Osteocyte (in vitro differentiated cells): ENCODE measurements around the gene PARD3B. TPM values are rescaled to one million over a fixed set of nuclear protein-coding genes. Genes with fewer than 3 reads are reported as not detected.

Experiments
- DNase-seq: peaks from one replicate; pipeline ENCODE4 v3.0.0; 2021; ENCODE audit warnings: mixed read lengths; ENCODE audit not compliant: unreplicated experiment; ENCODE audit errors: extremely low spot score
- H3K27ac Mint-ChIP-seq: one replicate; pipeline ENCODE4 v1.8.0; 2021; ENCODE audit warnings: mild to moderate bottlenecking, mixed read lengths; ENCODE audit not compliant: unreplicated experiment
- H3K27me3 Mint-ChIP-seq: one replicate; pipeline ENCODE4 v1.8.0; 2021; ENCODE audit warnings: mixed read lengths; ENCODE audit not compliant: unreplicated experiment
- H3K36me3 Mint-ChIP-seq: one replicate; pipeline ENCODE4 v1.8.0; 2021; ENCODE audit warnings: mixed read lengths; ENCODE audit not compliant: unreplicated experiment
- H3K4me1 Mint-ChIP-seq: one replicate; pipeline ENCODE4 v1.8.0; 2021; ENCODE audit warnings: mixed read lengths; ENCODE audit not compliant: unreplicated experiment
- H3K4me3 Mint-ChIP-seq: one replicate; pipeline ENCODE4 v1.8.0; 2021; ENCODE audit warnings: mild to moderate bottlenecking, moderate library complexity, mixed read lengths; ENCODE audit not compliant: unreplicated experiment
- H3K9me3 Mint-ChIP-seq: one replicate; pipeline ENCODE4 v1.8.0; 2021; ENCODE audit warnings: mixed read lengths; ENCODE audit not compliant: unreplicated experiment
- total RNA-seq: library from RNA; stranded (reverse); gene quantifications from 2 replicates; pipeline ENCODE4 v1.2.1, GENCODE V29; 2021
- TF ChIP-seq, protein P1 (sequence below): fragments of 200-600 bp; sonication (generic); IDR thresholded peaks from 2 replicates; pipeline ENCODE4 v1.5.0; 2021; ENCODE audit warnings: antibody characterized with exemption, mild to moderate bottlenecking, moderate library complexity

PARD3B gene
- total RNA-seq, 1 donor from 2014 or later = 26.7 TPM

DNA sequence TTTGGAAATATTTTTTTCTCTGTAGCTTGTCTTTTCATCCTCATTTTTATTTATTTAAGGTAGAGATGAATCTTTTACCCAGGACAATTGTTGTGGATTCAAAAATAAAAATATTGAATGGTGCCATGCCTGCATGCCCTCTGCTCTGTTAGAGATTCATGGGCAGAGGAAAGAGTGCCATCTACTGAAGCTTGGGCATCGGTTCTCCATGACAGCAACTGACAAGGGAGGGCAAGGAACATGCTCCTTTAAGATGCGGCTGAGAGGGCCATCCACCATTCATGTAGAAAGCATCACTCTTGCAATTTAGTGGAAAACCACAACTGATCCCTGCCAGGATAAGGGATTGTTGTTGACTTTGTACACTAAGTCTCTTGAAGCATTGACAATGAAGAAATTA, 79.9 kb downstream of the PARD3B start:
- no peak for DNase-seq
- Mint-ChIP-seq H3K27ac (no peak overlapping the region), H3K27me3 (no peaks in the 10 kb centered on the region), H3K9me3 (no peaks in the 10 kb centered on the region), H3K4me3 (no peak overlapping the region), H3K4me1 (peaks cover 12% of the 10 kb centered on the region), H3K36me3 (peaks cover 2% of the 10 kb centered on the region)
- TF ChIP-seq, protein P1, sequence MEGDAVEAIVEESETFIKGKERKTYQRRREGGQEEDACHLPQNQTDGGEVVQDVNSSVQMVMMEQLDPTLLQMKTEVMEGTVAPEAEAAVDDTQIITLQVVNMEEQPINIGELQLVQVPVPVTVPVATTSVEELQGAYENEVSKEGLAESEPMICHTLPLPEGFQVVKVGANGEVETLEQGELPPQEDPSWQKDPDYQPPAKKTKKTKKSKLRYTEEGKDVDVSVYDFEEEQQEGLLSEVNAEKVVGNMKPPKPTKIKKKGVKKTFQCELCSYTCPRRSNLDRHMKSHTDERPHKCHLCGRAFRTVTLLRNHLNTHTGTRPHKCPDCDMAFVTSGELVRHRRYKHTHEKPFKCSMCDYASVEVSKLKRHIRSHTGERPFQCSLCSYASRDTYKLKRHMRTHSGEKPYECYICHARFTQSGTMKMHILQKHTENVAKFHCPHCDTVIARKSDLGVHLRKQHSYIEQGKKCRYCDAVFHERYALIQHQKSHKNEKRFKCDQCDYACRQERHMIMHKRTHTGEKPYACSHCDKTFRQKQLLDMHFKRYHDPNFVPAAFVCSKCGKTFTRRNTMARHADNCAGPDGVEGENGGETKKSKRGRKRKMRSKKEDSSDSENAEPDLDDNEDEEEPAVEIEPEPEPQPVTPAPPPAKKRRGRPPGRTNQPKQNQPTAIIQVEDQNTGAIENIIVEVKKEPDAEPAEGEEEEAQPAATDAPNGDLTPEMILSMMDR = peak; percentile 52

DNA sequence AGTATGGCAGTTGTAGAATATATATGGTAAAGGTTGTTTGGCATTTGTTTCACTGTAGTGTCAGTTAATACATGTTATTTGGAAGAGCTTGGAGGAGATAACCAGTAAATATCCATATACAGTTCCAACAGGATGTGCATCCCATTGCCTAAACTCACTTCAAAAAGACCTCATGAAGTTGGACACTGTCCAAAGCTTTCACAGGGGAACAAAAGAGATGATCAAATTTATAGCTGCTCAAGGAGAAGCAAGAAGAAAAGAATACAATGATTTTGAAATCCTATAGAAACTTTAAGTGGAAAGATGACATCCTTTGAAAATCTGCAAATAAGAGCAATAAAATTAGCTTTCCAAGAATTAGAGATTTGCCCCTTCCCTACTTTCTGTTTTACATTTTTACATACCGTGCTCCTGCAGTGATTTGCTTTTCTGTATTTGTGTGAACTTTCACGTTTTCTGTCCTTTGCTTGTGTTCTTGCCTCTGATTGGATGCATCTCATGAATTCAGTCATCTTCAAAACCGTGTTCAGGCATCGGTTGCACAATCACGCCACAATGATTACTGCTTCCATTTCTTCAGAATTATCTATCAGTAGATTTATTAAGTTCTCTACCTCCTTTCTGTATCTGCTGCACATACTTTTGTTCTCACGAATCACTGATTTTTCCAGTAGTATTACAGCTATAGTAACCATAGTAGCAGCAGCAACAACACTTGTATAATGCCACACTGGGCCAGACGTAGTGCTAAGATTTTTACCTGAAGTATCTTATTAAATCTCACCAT, 83.8 kb downstream of the PARD3B start:
- TF ChIP-seq, protein P1 = no peak

DNA sequence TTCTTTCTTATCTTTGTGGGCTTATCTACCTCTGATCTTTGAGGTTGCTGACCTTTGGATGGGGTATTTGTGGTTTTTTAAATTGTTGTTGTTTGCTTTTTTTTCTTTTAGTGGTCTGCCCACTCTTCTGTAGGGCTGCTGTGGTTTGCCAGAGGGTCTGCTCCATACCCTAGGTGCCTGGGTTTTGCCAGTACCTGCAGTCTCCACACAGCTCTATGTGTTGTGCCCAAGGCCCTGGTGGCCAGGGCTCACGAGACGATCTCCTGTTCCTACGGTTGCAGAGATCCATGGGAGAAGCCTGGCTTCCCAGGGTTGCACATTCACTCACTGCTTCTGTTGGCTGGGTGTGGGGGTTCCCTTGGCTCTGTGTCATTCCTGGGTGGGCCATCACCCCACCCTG, 87.1 kb downstream of the PARD3B start:
- TF ChIP-seq, protein P1 = no peak
- no peak overlapping the region for H3K27ac Mint-ChIP-seq
- H3K27me3 Mint-ChIP-seq = no peaks in the 10 kb centered on the region
- peaks cover 10% of the 10 kb centered on the region for H3K4me1 Mint-ChIP-seq
- peaks cover 6% of the 10 kb centered on the region for H3K36me3 Mint-ChIP-seq
- H3K9me3 Mint-ChIP-seq = peaks cover 7% of the 10 kb centered on the region
- DNase-seq = no peak
- no peak overlapping the region for H3K4me3 Mint-ChIP-seq

More for the DNA sequence above, 83.8 kb downstream of the PARD3B start:
- no peaks in the 10 kb centered on the region for H3K27me3 Mint-ChIP-seq
- peaks cover 12% of the 10 kb centered on the region for H3K4me1 Mint-ChIP-seq
- no peak overlapping the region for H3K4me3 Mint-ChIP-seq
- H3K27ac Mint-ChIP-seq = no peak overlapping the region
- H3K36me3 Mint-ChIP-seq = peaks cover 6% of the 10 kb centered on the region
- no peak for DNase-seq
- H3K9me3 Mint-ChIP-seq = peaks cover 7% of the 10 kb centered on the region

DNA sequence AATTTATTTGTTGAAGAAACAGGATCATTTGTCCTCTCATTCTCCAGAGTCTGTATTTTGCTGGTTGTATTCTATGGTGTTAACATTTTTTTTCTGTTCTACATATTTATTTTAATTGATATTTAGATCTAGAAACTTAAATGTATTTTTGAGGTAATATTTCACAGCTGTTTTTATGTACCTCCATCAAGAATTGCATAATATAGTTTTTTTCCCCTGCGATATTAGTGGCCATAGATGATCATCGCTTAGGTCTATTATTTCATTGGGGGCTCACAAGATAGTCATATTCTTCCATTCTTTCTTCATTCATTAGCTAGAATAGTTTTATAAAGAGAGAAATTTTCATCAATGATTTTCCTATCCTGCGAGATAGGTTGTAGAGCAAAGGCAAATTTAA, 89.3 kb downstream of the PARD3B start:
- Mint-ChIP-seq H3K9me3 (peaks cover 7% of the 10 kb centered on the region), H3K4me1 (no peaks in the 10 kb centered on the region), H3K27me3 (no peaks in the 10 kb centered on the region), H3K4me3 (no peak overlapping the region), H3K27ac (no peak overlapping the region), H3K36me3 (peaks cover 6% of the 10 kb centered on the region)
- no peak for DNase-seq
- TF ChIP-seq, protein P1 = no peak

DNA sequence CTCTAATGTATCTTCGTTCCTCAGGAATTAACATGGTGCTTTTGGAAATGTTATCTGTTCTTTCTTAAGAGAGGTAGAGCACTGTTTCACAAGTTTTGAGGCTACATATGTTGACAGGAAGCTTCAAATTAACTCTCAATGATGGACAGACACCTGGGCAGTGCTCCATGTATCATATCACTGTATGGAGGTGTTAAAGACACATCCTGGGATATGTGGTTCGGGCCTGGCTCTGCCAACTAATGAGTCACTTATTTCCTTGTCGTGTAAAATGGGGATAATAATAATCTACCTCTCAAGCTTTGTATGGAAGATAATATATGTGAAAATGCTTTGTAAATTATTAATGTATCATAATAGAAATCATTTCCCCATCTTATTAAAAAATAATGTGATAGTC, 90.2 kb downstream of the PARD3B start:
- no peaks in the 10 kb centered on the region for H3K27me3 Mint-ChIP-seq
- DNase-seq = no peak

More for the DNA sequence above, 90.2 kb downstream of the PARD3B start:
- peaks cover 5% of the 10 kb centered on the region for H3K36me3 Mint-ChIP-seq
- peaks cover 5% of the 10 kb centered on the region for H3K9me3 Mint-ChIP-seq
- H3K4me3 Mint-ChIP-seq = no peak overlapping the region
- TF ChIP-seq, protein P1 = no peak
- H3K4me1 Mint-ChIP-seq = no peaks in the 10 kb centered on the region
- H3K27ac Mint-ChIP-seq = no peak overlapping the region
